Activated CD4-positive, alpha-beta T cell treated with anti-CD3 and anti-CD28 coated beads, Interleukin-2, Interleukin-6, amounts not matched to agents 100 ng/mL and 50 ng/mL, durations not matched to agents 16 hours and 8 hours (primary cell): ENCODE results near the gene TP53.
"Not testable (repeated sequence)": the region's sequence is repeated elsewhere in the genome, so short reads cannot be mapped to it uniquely, and the experiment has no call there.

ENCODE experiments used
- DNase-seq: peaks from one replicate; pipeline ENCODE4 v3.0.0-alpha.2; 2020

The TP53 gene

DNA sequence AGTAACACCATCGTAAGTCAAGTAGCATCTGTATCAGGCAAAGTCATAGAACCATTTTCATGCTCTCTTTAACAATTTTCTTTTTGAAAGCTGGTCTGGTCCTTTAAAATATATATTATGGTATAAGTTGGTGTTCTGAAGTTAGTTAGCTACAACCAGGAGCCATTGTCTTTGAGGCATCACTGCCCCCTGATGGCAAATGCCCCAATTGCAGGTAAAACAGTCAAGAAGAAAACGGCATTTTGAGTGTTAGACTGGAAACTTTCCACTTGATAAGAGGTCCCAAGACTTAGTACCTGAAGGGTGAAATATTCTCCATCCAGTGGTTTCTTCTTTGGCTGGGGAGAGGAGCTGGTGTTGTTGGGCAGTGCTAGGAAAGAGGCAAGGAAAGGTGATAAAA, 14.1 kb downstream of the TP53 start:
- DNase-seq, result peak; percentile 51

DNA sequence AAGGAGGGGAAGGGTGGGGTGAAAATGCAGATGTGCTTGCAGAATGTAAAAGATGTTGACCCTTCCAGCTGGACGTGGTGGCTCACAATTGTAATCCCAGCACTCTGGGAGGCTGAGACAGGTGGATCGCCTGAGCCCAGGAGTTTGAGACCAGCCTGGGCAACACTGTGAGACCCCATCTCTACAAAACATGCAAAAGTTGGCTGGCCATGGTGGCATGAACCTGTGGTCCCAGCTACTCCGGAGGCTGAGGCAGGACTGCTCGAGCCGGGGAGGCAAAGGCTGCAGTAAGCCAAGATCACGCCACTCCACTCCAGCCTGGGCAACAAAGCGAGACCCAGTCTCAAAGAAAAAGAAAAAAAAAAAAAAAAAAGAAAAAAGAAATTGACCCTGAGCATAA, 18.8 kb downstream of the TP53 start:
- no peak for DNase-seq

DNA sequence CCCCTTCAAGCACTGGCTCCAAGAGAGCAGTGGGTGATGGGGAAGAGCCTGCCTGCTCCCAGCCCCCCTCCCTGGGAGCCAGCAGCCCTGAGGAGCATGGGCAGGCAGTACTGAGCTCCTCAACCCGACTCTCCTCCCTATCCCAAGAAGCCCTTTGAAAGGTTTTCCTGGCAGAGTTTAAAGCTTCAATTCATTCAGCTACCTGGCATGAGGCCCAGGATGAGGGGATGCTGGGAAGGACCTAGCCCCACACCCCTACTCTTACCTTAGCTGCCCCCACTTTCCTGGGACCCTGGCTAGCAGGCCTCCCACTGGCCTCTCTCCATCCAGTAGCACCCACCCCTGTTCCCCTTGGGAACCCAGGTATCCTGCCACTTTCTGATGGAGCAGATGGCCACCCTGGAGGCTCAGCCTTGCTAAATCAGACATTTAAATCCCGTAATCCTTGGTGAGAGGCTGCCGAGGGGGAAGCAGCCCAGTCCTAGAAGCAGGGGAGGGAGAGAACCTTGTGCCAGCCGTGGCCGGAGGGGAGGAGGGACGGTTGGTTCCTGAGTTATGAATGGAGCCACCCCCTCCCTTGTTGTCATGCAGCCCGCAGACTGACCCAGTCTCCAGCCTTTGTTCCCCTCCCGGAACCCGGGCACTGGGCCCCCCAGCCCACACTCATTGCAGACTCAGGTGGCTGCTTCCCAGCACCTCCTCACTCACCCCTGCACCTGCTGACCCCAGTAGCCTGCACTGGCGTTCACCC, 19.5 kb downstream of the TP53 start:
- DNase-seq, result no peak

DNA sequence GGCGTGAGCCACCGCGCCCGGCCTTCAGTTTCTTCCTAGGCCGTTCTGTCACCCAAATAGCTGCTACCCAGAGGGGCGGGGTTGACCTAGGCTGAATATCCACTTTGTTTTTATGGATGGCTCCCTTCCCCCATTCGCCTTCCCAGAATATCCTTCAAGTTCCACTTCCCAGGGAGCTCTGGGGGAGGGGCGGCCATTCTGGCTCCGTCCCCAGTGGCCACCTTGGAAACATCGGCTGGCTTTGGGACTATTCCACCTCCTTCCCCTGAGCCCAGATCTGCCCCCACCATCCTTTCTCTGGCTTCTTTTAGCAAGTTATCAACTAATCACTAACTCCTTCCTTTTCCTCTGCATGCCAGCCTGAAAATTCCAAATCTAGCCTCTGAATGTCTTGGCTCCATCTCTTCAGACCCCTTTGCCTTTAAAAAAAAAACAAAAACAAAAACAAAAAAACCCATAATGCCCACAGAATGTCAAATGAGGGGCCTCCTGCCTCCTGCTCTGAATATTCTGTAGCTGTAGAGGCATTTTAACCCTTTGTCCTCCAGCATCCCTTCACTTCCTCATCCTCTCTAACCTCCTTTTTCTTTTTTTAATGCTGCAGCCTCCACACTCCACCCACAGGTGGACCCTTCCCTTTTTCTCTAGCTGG, 30.2 kb downstream of the TP53 start:
- no peak for DNase-seq

DNA sequence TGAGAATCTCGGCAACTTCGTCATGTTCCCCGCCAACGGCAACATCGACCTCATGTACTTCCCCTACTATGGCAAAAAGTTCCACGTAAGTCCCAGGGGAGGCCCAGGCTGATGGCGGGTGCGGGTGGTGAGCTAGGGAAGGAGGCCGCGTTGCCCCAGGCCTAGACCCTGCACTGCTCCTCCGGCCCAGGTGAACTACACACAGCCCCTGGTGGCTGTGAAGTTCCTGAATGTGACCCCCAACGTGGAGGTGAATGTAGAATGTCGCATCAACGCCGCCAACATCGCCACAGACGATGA, 31.8 kb downstream of the TP53 start:
- no peak for DNase-seq

DNA sequence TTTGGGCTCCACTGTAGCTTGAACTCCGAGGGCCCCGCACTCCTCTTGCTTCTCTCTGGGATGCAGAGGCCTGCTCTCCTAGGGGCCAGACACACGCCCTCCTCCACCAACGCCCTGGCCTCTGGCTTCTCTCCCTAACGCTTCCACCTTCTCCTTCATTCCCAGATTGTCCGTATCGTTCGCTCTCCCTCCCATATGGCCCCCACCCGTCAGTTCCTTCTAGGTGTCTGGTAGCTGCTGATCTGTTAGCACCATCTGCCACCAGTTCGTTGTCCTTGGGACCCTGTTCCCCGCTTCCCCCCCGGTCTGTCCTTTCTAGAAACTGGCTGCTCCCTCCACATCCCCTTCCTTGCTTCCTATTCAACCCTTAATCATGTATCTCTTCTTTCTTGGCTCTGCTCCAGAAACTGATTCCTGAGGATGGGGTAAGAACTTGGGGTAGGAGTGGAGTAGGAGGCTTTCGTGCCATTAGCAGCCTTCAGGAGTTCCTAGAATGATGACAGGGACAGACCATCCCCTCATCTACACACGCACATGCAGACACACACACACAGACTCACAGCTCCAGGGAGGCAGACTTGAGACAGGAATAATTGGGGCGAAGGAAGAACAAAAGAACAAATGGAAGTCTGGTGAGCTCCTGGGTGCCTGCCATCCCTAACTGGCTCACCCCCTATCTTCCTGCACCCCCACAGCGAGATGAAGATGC, 32.3 kb downstream of the TP53 start:
- DNase-seq, result no peak

DNA sequence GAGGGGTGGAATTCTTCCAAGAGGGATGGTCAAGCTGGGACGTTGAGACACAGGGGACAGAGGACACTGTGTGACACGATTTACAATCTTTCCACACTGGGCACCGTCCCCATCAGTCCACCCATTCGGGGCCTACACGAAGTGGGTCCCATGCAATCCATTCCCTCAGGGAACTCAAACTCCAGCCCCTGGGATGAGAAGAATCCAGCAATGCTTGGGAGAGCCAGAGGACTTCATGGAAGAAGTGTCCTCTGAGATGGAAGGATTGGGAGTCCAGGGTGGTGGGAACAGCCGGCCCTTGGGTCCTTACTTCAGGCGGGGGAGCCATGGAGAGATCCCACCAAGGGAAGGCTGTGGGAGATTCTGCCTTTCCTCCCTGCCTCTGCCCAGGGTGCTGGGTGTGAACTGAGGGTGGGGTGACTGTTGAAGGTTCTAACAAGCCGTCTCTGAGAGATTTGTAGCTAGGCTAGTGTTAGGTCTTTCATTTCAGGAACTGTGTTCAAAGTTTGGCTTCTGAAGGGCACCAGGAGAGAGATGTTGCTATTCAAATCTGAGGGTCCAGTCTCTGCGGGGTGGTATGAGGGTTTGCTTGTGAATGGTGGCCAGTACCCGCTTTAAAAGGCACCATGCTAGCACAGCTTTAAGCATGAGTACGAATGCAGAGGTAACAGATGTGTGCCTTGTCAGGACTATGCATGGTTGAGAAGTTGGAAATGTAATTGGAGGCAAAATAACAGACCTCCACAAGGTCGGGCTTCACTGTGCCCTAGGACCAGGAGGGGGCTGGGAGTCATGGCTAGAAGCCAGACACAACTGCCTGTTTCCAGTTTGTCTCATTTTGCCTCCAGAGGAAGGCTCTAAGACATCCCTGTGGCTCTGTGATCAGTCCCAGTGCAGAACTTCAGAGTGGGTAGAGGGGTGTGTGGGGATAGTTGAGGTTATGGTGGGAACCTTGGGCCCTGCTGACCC, 34.6 kb downstream of the TP53 start:
- DNase-seq, result no peak

DNA sequence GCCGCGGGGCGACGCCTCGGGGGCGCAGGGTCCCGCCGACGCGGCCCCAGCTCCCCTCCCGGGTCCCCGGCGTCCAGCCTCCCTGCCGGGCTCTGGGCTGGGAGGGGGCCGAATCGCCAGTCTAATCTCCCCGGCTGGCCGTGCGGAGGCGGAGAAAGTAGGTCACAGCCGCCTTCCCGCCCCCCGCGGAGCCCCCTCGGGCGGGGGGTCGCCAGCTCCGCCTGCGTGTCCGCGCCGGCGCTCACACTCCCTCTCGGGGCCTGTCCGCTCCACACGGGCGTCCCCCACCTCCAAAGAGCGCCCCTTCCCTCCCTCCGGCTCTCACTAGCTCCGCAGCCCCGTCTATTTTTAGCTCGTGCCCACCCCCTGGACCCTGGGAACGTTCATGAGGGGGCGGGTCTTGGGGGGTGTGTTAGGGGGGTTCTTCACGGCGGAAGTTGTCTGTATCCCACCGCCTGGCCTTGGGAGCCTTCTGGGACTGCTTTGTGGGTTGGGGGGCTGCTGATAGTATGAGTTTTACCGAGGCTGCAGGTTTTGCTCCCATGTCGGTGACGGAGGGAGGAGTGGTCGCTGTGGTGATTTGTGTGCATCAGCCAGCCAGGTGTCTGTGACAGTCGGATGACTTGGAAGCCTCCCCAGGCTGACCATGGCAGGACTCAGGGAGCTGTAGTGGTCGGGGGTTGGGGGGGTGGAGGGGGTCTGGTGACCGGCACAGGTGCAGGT, 35.5 kb downstream of the TP53 start:
- no peak for DNase-seq

DNA sequence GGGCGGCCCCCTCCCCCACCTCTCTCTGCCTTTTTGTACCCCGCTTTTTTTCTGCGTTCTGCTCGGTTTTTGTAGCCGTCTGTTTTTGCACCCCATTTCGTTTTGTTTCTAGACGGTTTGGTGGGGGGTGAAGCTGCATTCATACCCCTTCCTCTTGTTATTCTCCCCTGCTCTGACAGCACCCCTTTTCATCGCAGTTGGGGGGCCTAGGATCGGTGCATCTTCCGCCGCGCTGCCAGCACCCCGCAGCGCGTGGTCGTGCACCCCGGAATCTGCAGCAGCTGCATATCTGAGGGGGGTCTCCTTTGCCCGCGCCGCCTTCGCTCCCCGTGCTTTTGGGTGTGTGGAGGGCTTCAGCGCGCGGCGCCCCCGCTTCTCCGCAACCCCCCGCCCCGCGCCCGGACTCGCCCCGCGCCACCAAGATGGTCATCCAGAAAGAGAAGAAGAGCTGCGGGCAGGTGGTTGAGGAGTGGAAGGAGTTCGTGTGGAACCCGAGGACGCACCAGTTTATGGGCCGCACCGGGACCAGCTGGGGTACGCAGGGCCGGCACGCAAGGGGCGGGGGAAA, 36.1 kb downstream of the TP53 start:
- no peak for DNase-seq

DNA sequence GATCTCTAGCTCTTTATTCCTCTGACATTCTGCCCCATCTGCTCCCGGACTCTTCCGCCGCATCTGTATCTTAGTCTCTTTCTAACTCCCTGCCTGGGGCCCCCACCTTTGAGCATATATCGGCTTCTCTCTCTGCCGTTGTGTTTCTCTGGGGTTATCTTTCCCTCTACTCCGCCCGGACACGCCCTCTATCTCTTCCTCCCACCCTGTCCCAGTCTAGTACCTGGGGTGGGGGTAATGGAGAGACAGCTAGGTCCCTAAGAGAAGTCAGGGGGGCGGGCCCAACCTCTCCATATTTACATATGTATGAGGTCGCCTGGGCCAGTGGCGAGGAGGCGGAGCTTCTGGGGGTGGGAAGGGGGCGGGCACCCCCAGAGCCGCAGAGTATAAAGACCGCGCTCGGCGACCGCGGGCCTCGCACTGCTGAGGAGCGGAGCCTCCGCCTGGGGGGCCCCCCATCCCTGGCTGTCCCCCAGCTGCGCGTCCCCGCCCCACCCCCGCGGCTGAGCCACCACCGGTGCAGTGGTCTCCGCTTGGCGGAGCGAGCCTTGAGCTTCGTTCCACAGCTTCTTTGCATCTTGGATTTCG, 36.7 kb downstream of the TP53 start, which contains the start of gene ATP1B2:
ATP1B2 (plus strand) TSS at position 418 of the 588 bp plus-strand sequence. CDS start 593 bp downstream, outside the sequence.
- peak; percentile 51 for DNase-seq

DNA sequence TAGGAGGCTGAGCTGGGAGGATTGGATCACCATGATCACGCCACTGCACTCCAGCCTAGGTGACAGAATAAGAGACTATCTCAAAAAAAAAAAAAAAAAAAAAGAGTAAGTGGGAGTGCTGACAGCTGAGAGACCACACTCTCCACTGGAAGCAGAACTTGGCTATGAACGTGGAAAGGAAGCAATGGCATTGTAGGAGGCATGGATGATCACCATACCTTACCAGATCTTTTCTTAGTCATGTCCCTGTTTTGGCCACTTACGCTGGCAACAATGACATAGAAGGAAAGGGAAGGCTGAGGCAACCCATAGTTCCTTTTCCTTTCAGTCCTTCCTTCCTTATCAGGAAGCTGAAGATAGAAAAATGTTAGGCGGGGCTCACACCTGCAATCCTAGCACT, 40.3 kb downstream of the TP53 start:
- DNase-seq, result no peak

DNA sequence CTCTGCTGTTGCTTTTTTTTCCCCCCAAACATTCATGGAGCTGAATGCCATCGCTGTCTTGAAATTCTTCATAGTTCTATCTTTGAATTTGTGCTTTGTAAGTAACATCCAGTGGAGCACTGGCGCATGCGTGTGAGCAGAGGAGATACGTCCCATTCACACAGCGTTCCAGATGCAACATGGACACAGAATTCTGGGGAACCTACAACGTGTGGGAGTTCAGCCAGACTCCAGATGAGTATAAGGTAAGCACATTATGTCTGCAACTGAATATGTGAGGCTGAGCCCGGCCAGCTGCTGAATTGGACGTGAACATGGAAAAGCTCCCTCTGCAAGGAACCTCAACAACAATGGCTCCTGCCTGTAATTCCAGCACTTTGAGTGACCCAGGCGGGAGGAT, 40.8 kb downstream of the TP53 start:
- no peak for DNase-seq

DNA sequence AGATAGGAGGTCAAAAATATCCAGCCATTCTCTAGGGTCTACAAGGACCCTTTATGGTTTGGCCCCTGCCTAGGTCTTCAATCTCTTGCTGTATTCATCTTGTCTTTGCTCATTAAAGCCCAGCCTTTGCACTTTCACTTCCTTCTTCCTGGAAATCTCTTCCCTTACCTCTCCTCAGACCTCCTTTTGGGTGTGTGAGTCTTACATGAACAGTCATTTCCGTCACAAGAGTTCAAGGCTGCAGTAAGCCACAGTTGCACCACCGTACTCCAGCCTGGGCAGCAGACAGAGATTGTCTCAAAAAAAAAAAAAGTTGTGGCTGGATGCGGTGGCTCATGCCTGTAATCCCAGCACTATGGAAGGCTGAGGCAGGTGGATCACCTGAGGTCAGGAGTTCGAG, 42.5 kb downstream of the TP53 start:
- peak; percentile 32 for DNase-seq

DNA sequence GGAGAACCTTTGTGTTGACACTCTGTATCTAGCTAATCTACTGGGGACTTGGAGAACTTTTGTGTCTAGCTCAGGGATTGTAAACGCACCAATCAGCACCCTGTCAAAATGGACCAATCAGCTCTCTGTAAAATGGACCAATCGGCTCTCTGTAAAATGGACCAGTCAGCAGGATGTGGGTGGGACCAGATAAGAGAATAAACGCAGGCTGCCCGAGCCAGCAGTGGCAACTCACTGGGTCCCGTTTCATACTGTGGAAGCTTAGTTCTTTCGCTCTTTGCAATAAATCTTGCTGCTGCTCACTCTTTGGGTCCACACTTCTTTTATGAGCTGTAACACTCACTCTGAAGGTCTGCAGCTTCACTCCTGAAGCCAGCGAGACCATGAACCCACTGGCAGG, 45.7 kb downstream of the TP53 start:
- not testable (repeated sequence) for DNase-seq

DNA sequence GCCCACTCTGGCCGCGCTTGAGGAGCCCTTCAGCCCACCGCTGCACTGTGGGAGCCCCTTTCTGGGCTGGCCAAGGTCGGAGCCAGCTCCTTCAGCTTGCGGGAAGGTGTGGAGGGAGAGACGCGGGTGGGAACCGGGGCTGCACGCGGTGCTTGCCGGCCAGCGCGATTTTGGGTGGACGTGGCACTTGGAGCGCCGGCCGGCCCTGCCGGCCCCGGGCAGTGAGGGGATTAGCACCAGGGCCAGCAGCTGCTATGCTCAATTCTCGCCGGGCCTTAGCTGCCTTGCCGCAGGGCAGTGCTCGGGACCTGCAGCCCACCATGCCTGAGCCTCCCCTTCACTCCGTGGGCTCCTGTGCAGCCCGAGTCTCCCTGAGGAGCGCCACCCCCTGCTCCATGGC, 46.5 kb downstream of the TP53 start:
- DNase-seq, result no peak

DNA sequence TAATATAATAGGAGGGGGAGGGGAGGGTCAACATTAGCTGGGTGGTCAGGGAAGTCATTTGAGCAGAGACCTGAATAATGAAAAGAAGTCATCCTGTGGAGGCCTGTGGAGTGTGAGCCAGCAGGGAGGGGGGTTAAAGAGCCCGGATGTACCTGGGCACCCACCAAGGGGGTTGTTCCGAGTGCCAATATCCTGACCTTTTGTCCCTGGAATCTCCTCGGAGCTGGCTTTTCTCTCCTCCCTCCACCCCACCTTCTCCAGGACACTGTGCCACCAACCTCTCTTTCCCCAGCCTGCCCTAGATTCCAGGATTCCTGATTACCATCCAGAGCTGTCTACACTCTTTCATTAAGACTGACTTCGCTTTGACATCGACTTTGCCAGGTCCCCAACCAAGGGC, 51.1 kb downstream of the TP53 start:
- no peak for DNase-seq

DNA sequence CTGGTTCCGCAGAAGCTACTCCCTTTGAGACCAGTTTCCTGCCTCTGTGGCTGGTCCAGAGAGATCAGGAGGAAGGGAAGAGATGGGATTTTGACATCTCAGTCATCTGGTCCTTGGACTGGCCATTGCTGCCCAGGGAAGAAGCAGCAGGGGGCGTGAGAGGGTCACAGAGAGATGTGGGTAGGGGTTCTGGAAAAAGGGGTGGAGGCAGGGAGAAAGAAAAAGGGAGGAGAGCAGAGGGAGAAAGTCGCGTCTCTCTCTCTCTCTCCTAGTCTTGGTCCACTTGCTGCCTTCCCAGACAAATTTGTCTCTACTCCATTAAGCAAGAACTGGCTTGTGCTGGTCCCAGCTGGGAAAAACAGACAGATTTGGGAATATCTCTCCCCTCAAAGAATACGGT, 52.9 kb downstream of the TP53 start:
- DNase-seq, result peak; percentile 21

DNA sequence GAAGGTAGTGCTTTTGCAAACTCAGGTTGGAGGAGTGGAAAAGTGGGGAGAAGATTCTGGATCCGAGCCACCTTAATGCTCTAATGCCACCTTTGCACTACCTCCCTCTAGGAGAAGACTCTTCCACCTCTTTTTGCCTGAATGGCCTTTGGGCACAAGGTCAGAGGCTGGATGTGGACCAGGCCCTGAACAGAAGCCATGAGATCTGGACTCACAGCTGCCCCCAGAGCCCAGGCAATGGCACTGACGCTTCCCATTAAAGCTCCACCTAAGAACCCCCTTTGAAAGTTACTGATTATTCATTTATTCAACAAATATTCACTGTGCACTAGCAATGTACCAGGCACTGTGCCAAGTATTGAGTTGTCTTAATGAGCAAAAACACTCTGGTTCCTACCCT, 54.2 kb downstream of the TP53 start:
- DNase-seq, result no peak

DNA sequence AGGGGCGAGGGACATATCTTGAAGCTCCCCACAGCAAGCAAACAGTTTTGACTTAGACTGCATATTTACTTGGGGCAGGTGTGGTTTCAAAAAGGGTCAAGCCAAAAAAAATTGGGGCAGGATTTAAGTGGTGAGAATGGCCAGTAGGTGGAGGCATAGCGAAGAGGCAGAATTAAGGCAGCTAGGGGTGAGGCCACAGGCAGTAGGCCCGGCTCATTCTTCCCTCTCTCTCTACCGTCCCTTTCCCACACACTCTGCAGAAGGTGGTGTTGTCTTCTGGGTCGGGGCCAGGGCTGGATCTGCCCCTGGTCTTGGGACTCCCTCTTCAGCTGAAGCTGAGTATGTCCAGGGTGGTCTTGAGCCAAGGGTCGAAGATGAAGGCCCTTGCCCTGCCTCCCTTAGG, 54.8 kb downstream of the TP53 start:
- DNase-seq, result peak; percentile 52

DNA sequence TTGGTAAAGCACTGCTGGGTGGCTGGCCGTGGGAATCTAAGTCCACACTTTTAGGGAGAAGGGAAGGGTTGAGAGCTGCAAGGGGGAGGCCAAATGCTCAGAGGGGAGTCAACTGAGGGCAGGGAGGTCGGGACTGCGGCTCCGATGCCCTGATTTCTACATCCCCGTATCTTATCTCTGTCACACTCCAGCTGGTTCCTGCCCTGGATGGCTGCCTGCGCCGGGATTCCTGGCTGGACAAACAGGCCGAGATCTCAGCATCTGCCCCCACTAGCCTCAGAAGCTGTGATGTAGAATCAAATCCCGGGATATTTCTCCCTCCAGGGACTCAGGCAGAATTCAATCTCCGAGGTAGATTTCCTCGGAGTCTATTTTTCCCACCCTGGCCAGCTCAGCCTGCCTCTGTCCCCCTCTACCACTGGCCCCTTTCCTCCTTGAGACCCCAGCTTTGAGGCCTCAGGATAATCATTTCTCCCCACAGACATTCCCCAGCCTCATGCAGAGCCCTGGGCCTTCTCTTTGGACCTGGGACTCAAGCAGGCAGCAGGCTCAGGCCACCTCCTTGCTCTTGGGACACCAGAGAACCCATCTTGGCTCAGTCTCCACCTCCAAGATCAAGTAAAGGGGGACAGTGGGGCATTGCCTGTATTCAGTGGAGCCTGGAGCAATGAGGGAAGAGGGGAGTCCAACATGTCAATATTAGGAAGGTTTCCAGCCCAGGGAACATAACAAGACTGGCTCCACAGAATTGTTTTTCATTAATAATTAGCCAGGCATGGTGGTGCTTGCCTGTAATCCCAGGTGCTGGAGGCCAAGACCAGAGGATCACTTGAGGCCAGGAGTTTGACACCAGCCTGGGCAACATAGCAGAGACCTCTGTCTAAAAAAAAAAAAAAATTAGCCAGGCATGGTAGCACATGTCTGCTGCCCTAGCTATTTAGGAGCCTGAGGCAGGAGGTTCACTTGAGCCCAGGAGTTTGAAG, 55.6 kb downstream of the TP53 start:
- DNase-seq, result no peak
